ENCODE results near the gene SH3BP1. TPM values are rescaled to one million over a fixed set of nuclear protein-coding genes. Genes with fewer than 3 reads are reported as not detected.
A peak's percentile ranks its signal among the peaks of the same experiment; 100 is the strongest.

Gene SH3BP1
- total RNA-seq, 6 experiments from 2014 or later = 1.6 to 4.8 (median 2.8) TPM

DNA sequence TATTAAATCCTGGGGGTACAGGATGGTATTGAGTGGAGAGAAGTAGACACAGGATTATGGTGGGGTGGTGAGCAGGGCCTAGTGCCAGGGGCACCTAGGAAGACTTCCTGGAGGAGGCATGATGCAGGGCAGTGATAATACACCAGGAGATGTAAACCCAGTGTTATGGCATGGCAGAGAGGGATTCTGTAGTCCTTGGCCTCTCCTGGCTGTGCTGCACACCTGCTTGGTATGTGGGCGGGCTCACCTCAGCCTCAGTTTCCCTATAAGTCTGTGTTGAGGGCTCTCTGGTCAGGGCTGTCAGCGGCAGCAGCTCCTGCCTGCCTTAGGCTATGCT is 21.2 kb downstream of the SH3BP1 start:
- H3K9me3 ChIP-seq = no peaks in the 10 kb centered on the region
- TF ChIP-seq POLR2A (IDR thresholded peaks at IDR 0.05) = no peak
- TF ChIP-seq, protein P1, sequence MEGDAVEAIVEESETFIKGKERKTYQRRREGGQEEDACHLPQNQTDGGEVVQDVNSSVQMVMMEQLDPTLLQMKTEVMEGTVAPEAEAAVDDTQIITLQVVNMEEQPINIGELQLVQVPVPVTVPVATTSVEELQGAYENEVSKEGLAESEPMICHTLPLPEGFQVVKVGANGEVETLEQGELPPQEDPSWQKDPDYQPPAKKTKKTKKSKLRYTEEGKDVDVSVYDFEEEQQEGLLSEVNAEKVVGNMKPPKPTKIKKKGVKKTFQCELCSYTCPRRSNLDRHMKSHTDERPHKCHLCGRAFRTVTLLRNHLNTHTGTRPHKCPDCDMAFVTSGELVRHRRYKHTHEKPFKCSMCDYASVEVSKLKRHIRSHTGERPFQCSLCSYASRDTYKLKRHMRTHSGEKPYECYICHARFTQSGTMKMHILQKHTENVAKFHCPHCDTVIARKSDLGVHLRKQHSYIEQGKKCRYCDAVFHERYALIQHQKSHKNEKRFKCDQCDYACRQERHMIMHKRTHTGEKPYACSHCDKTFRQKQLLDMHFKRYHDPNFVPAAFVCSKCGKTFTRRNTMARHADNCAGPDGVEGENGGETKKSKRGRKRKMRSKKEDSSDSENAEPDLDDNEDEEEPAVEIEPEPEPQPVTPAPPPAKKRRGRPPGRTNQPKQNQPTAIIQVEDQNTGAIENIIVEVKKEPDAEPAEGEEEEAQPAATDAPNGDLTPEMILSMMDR (IDR thresholded peaks at IDR 0.05) = no peak
- peak overlapping the region in 2 of 3 donors; percentile 75 to 85 for H3K4me3 ChIP-seq
- H3K36me3 ChIP-seq = peaks cover 0 to 7% (median 3%) of the 10 kb centered on the region in 4 donors
- intact Hi-C loops (cut with DNase I) = no loop called here
- no peak for ATAC-seq
- H3K27me3 ChIP-seq = no peaks in the 10 kb centered on the region
- H3K27ac ChIP-seq = peak overlapping the region in 1 of 3 donors; percentile 42
- peaks cover 0 to 39% (median 16%) of the 10 kb centered on the region in 4 donors for H3K4me1 ChIP-seq
- WGBS (ENCODE audit: insufficient coverage, low coverage, low lambda C conversion rate, missing lambda C conversion rate) = no CpG with 5 or more reads among the region's 2 CpGs
- no peak for DNase-seq

DNA sequence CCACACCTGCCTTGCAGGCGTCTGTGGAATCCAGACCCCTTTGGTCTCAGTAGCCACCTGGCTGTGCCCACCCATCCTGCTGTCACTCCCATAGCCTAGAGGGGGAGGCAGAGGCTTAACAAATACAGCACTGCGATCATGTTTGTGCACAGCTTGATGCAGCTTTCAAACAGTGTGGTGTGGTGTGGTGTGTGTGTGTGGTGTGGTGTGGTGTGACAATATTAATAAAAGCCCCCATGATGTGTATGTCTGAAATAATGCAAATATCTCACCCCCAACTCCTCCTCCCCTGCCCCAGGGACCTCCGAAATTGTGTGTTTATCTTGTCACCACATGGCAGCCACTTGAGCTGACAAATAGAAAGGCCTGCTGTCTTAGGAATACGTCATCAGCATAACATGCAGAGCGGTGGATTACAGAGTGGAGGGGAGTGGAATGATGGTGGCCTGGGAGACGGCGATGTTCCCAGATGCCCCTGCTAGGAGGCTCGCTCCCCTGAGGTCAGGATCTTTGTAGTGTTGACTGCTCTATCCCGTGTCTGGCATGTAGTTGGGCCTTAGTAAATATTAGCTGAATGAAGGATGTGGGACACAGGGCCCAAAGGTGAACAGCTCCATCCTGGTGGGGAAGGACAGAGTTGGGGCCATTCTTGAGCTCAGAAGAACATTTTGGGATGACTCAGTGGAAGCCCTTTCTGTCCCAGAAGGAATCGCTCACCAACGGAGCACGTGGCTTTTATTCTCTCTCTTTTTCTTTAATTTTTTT is 21.9 kb downstream of the SH3BP1 start:
- Histone ChIP-seq H3K9me3 (no peaks in the 10 kb centered on the region), H3K27ac (peak overlapping the region in 1 of 3 donors; percentile 42), H3K36me3 (peaks cover 0 to 13% (median 7%) of the 10 kb centered on the region in 4 donors), H3K27me3 (no peaks in the 10 kb centered on the region), H3K4me1 (peaks cover 0 to 39% (median 16%) of the 10 kb centered on the region in 4 donors), H3K4me3 (peak overlapping the region in 2 of 3 donors; percentile 75 to 85)
- intact Hi-C loops (cut with DNase I) = no loop called here
- ATAC-seq (peak; percentile 3 to 17 (median 9)), DNase-seq (no peak)
- TF ChIP-seq, protein P1 (IDR thresholded peaks at IDR 0.05) = peak in 3 of 4 donors; percentile 20 to 33 (median 25)
- TF ChIP-seq POLR2A (IDR thresholded peaks at IDR 0.05) = no peak
- 25% methylated on average over 11 of the region's 12 CpGs for WGBS (ENCODE audit: insufficient coverage, low coverage, low lambda C conversion rate, missing lambda C conversion rate)

DNA sequence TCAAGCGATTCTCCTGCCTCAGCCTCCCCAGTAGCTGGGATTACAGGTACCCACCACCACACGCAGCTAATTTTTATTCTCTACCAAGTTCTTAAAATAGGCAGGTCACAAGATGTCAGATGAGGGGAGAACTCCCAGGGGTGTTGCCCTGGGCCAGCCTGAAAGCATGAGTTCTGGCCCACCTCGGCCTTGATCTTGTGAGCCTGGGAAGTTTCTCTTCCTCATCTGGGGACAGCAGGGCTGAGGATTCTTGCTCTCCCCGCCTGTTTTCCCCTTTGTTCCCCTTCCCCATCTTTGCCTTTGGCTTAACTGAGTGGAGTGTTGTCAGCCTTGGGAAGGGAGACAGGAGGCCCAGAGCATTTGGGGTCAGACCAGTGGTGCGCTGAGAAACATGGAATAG is 22.6 kb downstream of the SH3BP1 start:
- TF ChIP-seq, protein P1 (IDR thresholded peaks at IDR 0.05) = no peak
- TF ChIP-seq POLR2A (IDR thresholded peaks at IDR 0.05) = no peak
- intact Hi-C loops (cut with DNase I) = no loop called here
- H3K9me3 ChIP-seq = no peaks in the 10 kb centered on the region
- 78% methylated on average over 4 of the region's 5 CpGs for WGBS (ENCODE audit: insufficient coverage, low coverage, low lambda C conversion rate, missing lambda C conversion rate)
- peaks cover 0 to 39% (median 16%) of the 10 kb centered on the region in 4 donors for H3K4me1 ChIP-seq
- H3K27me3 ChIP-seq = no peaks in the 10 kb centered on the region
- ATAC-seq (no peak), DNase-seq (no peak)
- peaks cover 0 to 18% (median 9%) of the 10 kb centered on the region in 4 donors for H3K36me3 ChIP-seq
- H3K27ac ChIP-seq = no peak overlapping the region
- H3K4me3 ChIP-seq = no peak overlapping the region

DNA sequence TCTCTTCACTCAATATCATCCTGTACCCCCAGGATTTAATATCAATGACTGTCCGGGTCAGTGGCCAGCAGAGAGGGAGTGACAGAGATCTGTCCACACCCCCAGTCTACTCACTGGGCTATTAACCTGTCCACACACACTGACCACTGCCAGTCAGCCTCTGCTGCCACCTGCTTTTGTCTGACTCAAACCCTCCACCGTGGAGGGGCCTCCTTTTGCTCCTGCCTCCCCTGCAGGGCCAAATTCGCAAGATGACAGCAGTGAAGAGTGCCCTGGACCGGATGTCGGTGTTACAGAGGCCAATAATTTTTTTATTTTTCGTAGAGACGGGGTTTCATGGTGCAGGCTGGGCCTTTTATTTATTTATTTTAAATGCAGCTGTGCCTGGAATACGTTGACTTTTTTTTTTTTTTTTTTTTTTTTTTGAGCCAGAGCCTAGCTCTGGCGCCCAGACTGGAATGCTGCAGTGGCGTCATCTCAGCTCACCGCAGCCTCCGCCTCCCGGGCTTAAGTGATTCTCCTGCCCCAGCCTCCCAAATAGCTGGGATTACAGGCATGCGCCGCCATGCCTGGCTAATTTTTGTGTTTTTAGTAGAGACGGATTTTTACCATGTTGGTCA is 24.2 kb downstream of the SH3BP1 start:
- no peak for ATAC-seq
- 55% methylated on average over 16 of the region's 16 CpGs for WGBS (ENCODE audit: insufficient coverage, low coverage, low lambda C conversion rate, missing lambda C conversion rate)
- H3K4me3 ChIP-seq = no peak overlapping the region
- H3K36me3 ChIP-seq = peaks cover 0 to 18% (median 9%) of the 10 kb centered on the region in 4 donors
- H3K9me3 ChIP-seq = no peaks in the 10 kb centered on the region
- no peak overlapping the region for H3K27ac ChIP-seq
- intact Hi-C loops (cut with DNase I) = no loop called here
- DNase-seq = no peak
- no peak for TF ChIP-seq POLR2A (IDR thresholded peaks at IDR 0.05)
- TF ChIP-seq, protein P1 (IDR thresholded peaks at IDR 0.05) = no peak
- H3K27me3 ChIP-seq = no peaks in the 10 kb centered on the region
- H3K4me1 ChIP-seq = peaks cover 0 to 32% (median 16%) of the 10 kb centered on the region in 4 donors

Data from right lobe of liver (tissue), 6 donors.